Dermis blood vessel endothelial cell (primary cell): ENCODE data around the gene EIF5. TPM values are rescaled to one million over a fixed set of nuclear protein-coding genes. Genes with fewer than 3 reads are reported as not detected.
"Not testable (repeated sequence)": the region's sequence is repeated elsewhere in the genome, so short reads cannot be mapped to it uniquely, and the experiment has no call there.

ENCODE experiments used
- DNase-seq: peaks from one replicate; pipeline ENCODE4 v3.0.0; 2010
- total RNA-seq: library from RNA; depleted of rRNA; stranded (reverse); fragments of >200 nt; gene quantifications from 2 replicates; pipeline ENCODE4 v1.2.3, GENCODE V29; 2014

The EIF5 gene
- total RNA-seq, 1 donor from 2014 or later = 115 TPM

GRCh38 chr14:103336191-103336590 is 2.2 kb downstream of the EIF5 start:
- no peak for DNase-seq

- no peak for DNase-seq
Measured at GRCh38 chr14:103337794-103338193, 3.8 kb downstream of the EIF5 start.

GRCh38 chr14:103339561-103339960 is 5.5 kb downstream of the EIF5 start:
- no peak for DNase-seq

GRCh38 chr14:103340480-103341212 is 6.6 kb downstream of the EIF5 start:
- DNase-seq = no peak

DNA sequence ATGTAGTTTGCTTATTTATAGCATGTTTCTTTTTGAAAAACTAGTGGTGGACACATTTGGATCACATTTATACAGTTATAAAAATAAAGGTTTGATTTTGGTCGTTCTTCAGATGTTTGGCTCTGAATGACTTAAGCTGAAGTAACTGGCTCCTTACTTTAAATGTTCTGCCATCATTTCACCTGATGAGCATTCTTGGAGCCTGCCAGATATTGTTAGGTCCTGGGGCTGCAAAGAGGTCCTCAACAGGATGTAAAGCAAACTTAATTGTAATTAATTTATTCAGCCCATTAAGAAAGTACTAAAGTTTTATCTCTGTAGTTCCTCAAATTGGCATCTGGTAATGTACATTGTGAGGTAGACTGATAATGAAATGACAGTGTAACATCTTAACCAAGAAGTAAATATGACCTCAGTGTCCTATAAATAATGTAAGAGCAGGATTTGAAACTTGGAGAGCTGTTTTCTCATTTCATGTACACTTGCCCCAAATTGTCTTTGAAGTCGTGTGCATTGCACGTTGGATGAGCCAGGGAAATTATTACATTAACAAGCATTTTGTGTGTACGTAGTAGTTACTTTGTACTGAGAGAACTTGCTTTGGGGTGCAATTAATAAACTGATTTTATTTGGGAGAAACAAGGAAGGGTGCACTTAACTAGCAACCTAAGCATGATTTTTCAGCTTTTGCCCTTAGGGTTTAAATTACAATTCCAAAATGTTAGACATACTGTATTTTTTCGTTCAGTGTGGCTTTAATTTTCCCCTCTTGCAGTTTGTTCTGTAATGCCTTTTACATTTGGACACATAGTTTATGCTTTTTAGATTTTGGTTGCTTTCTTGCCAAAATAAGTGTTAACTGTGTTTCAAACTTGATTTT is 7.5 kb downstream of the EIF5 start:
- no peak for DNase-seq

DNA sequence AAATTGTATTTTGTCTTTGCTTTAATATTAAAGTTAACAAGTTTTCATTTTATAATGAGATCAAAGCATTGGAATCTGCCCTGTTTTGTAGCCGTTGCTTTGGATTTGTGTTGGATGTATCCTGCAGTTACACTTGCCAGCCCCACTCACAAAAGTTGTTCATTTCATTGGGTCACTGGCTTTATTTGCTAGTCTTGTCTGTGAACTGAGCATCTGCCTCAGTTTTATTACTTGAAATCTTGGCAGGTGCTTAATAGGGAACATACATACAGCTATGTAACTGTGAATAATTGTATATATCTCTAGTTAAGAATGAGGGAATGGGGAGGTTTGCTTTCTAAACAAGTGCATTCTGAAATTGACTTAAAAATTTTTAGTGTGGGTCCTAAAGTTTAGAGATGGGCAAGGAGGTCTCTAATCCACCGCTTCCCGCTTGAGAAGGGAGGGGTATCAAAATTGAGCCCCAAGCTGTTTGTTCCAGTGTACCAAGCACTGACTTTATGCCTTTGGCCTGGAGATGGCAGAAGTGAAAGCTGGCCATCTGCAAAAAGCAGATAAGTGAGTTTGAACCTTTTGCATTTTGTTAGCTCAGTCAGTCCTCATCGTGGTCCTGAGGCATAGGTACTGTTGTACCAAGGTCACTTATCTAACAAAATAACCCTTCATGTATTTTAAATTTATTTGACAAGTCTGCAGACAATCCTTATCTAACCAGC is 9.3 kb downstream of the EIF5 start:
- no peak for DNase-seq

DNA sequence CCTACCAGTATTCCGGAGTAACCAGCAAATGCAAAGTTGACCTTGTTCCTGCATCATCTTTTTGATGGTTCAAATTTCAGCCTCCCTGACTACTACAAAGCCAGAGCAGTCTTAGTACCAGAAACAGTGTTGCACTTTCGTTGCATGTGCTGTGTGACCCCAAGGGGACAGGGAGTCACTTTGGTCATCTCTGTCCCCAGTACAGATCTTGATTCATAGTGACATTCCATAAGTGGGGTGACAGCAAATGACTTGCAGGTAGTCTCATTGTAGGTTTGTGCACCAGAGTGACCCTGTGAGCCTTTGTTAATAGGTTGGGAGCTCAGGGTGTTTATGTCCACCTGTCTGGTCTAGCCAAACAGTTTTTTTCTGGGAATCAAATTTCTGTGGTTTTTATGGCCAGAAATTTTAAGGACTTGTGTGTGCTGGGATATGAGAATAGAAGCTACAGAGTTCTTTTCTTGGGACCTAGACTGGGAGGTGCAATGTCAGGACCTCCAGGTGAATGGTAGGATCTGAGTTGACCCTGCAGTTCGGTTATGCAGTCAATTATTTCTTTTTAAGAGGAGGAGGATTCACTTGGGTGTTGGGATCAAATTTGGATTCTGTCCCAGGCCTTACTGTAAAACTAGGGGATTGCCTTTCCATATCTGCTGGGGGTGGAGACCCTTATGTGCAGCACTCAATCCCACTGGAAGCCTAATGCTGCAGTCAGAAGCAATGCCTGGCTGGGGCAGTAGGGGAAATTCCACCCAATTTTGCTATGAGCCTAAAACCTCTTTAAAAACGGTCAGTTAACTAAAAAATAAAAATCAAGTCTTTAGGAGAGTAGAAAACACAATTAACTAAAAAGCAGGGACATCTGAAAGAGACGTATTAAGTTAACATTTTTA is 10.1 kb downstream of the EIF5 start:
- DNase-seq = no peak

GRCh38 chr14:103346286-103346685 is 12.2 kb downstream of the EIF5 start:
- no peak for DNase-seq

DNA sequence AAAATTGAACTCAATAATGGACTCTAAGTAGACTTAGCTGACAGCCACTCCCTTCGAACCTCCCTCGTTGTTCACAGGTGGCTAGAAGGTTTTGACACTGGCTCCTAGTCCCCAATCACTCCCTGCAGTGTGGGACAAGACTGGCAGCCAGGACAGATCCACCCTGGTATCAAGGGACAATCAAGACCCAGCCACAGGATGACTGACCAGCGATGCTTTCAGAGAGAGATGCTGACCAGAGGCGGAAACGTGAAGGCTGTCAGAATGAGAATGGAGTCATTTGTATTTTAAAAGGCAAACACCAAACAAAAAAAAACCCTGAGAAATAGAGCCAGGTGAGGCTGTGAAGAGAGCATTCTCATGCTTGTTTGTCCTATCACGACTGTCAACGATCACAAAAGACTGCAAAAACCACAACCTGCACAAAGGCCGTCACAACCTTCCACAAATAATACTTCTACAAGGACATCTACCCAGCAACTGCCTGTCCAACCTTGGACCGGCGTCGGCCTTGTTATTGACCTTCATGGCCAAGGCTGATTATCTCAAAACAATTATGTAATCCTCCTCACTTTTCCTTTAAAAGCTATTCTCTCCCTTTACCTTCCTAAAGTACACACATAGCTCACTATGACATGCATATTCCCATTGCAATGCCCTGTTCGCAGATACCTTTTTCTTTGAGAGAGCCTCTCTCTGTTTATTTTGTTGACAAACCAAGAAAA is 13.2 kb downstream of the EIF5 start:
- no peak for DNase-seq

DNA sequence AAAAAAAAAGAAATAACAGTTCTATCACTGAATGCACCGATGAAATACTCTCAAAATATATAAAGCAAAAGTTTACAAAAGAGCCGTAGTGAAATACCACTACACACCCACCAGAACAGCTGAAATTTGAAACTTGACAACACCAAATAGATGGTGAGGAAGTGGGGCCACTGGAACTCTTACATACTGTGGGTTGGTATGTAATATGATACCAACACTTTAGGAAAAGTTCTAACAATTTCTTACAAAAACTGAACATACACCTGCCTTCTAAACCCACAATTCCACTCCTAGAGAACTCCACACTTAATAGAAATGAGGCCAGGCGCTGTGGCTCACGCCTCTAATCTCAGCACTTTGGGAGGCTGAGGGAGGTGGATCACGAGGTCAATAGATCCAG is 14.1 kb downstream of the EIF5 start:
- DNase-seq = no peak

- no peak for DNase-seq
Measured at GRCh38 chr14:103349982-103350381, 15.9 kb downstream of the EIF5 start.

DNA sequence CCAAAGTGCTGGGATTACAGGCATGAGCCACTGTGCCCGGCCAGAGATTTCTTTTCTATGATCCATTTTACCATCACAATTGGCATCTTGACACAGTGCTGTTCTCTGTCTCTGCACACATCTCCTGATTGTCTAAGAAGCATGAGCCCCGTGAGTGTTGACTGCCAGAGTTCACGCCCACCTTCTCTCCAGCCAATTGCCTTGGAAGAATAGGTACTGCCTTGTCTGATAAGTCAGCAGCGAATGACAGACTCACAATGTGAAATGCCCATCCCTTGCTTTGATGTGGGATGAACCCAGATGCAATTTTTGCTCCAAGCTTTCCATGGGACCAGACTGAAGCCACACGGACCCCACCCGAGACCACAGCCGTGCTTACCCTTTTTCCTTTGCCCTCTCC is 19.3 kb downstream of the EIF5 start:
- DNase-seq = no peak

GRCh38 chr14:103354141-103354540 is 20.1 kb downstream of the EIF5 start:
- no peak for DNase-seq

DNA sequence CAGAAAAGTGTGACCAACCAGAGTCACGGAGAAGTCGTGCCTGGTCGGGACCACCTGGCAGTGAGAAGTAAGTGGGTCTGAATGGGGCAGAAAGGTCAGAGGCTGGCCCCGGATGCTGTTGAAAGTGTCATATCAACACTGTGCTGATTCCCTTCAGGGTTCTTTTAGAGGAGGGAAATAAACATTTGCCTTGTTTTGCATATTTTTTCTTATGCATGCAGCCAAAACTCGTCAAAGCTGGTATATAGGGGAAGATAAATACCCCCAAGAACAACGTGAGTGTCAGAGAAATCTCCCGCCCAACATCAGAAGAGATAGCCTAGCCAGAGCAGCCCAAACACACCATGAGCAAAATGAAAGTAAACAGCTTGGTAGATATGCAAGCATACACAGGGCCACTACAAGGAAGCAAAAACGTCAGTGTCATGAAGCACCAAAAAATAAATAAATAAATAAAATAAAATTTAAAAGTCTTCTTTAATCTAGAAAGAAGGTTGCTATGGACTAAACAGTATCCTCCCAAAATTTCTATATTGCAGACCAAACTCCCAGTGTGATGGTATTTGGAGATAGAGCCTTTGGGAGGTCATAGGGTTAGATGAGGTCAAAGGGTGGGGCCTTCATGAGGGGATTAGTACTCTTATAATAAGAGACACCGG is 22.1 kb downstream of the EIF5 start:
- no peak for DNase-seq

DNA sequence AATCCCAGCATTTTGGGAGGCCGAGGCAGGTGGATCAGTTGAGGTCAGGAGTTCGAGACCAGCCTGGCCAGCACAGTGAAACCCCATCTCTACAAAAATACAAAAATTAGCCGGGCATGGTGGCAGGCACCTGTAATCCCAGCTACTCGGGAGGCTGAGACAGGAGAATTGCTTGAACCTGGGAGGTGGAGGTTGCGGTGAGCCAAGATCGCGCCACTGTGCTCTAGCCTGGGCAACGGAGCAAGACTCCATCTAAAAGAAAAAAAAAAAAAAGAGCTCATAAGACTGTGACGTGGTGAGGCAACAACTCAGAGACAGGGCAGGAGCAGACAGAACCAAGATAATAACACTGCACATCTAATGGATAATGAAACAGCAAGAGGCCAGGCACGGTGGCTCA is 23.5 kb downstream of the EIF5 start:
- not testable (repeated sequence) for DNase-seq

GRCh38 chr14:103360548-103360947 is 26.5 kb downstream of the EIF5 start:
- no peak for DNase-seq

DNA sequence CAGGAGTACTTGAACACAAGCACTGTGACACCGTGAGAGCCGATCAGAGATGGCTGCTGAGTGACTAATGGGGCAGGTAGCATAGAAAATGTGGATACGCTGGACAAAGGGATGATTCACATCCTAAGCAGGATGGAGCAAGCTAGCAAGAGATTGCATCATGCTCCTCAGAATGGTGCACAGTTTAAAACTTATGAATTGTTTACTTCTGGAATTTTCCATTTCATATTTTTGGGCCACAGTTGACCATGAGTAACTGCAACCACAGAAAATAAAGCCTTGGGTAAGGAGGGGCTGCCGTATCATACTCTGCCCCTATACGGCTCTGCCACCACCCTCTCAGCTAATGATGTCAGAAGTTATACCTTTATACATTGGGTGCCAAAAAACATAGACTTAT is 27.8 kb downstream of the EIF5 start:
- peak; percentile 96 for DNase-seq

- DNase-seq = no peak
Measured at GRCh38 chr14:103362780-103363179, 28.7 kb downstream of the EIF5 start.

GRCh38 chr14:103366741-103367140 is 32.7 kb downstream of the EIF5 start:
- no peak for DNase-seq

DNA sequence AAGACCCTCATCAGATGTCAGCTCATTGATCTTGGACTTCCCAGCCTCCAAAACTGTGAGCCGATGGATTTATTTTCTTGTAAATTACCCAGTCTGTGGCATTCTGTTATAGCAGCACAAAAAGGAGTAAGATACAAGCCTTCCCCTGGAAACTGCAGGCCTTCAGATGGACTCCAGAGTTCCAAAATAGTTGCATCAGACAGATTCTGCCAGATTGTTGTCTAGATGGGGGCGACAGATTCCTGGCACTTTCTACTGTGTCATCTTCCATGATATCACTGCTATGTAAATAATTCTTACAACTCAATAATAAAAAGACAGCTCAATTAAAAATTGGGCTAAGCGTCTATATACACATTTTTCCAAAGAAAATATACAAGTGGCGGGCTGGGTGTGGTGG is 34.0 kb downstream of the EIF5 start:
- no peak for DNase-seq

- no peak for DNase-seq
Measured at GRCh38 chr14:103370087-103370486, 36.0 kb downstream of the EIF5 start.
